Stimulated activated CD8-positive, alpha-beta memory T cell treated with anti-CD3 and anti-CD28 coated beads, Interleukin-15, amount 100 ng/mL, for 1 hour (primary cell): ENCODE measurements around the gene UPP1.
"Not testable (repeated sequence)": the region's sequence is repeated elsewhere in the genome, so short reads cannot be mapped to it uniquely, and the experiment has no call there.

Experiments used
- DNase-seq: peaks from one replicate; pipeline ENCODE4 v3.0.0-alpha.2; 2020; ENCODE audit warnings: low read depth

The UPP1 gene

GRCh38 chr7:48089046-48090003 lies at the start of gene UPP1:
UPP1 (plus strand) TSS chr7:48089265; CDS start chr7:48094784, 5,519 bp downstream.
- DNase-seq = peak; percentile 81

GRCh38 chr7:48040944-48041652 lies 48.0 kb upstream of the UPP1 start:
- no peak for DNase-seq

- DNase-seq = no peak
These were observed 47.5 kb upstream of the UPP1 start for GRCh38 chr7:48041653-48041970.

GRCh38 chr7:48042216-48042615 lies 46.8 kb upstream of the UPP1 start:
- DNase-seq = no peak

- DNase-seq = no peak
These were observed 46.4 kb upstream of the UPP1 start for GRCh38 chr7:48042636-48043035.

- no peak for DNase-seq
These were observed 43.8 kb upstream of the UPP1 start for GRCh38 chr7:48045195-48045765.

GRCh38 chr7:48046458-48046857 lies 42.6 kb upstream of the UPP1 start:
- no peak for DNase-seq

GRCh38 chr7:48048113-48048512 lies 41.0 kb upstream of the UPP1 start:
- DNase-seq = no peak

GRCh38 chr7:48049850-48050249 lies 39.2 kb upstream of the UPP1 start:
- no peak for DNase-seq

- DNase-seq = no peak
These were observed 36.3 kb upstream of the UPP1 start for GRCh38 chr7:48052748-48053147.

GRCh38 chr7:48053736-48054135 lies 35.3 kb upstream of the UPP1 start:
- no peak for DNase-seq

- DNase-seq = no peak
These were observed 30.1 kb upstream of the UPP1 start for GRCh38 chr7:48058990-48059389.

GRCh38 chr7:48059706-48060105 lies 29.4 kb upstream of the UPP1 start:
- DNase-seq = no peak

GRCh38 chr7:48063985-48064384 lies 25.1 kb upstream of the UPP1 start:
- no peak for DNase-seq

- DNase-seq = no peak
These were observed 21.6 kb upstream of the UPP1 start for GRCh38 chr7:48067475-48067874.

GRCh38 chr7:48074204-48074654 lies 14.8 kb upstream of the UPP1 start:
- no peak for DNase-seq

GRCh38 chr7:48077423-48077822 lies 11.6 kb upstream of the UPP1 start:
- DNase-seq = no peak

- DNase-seq = no peak
These were observed 10.6 kb upstream of the UPP1 start for GRCh38 chr7:48078470-48078869.

GRCh38 chr7:48082378-48082777 lies 6.7 kb upstream of the UPP1 start:
- not testable (repeated sequence) for DNase-seq

- DNase-seq = no peak
These were observed 5.8 kb upstream of the UPP1 start for GRCh38 chr7:48083114-48083830.

GRCh38 chr7:48084727-48085432 lies 4.2 kb upstream of the UPP1 start:
- DNase-seq = peak; percentile 48

- DNase-seq = no peak
These were observed 3.7 kb upstream of the UPP1 start for GRCh38 chr7:48085433-48085791.
